Breast epithelium (tissue), 4 donors: Measurements from ENCODE around the gene TRPM2. TPM values are rescaled to one million over a fixed set of nuclear protein-coding genes. Genes with fewer than 3 reads are reported as not detected.

Source experiments
- DNase-seq, 2 donors: peaks; one replicate each; pipeline ENCODE4 v3.0.0-alpha.2; 2019; ENCODE audit warnings: low spot score in 2 of 2
- H3K27ac ChIP-seq, 2 donors: fragments of 200-600 bp; sonication (generic) in 1 of 2; one replicate each; pipeline ENCODE4 v1.5.1; 2016 to 2019; ENCODE audit warnings: mild to moderate bottlenecking in 1 of 2
- H3K27me3 ChIP-seq, 2 donors: fragments of 200-600 bp; sonication (generic) in 1 of 2; one replicate each; pipeline versions ENCODE4 v1.5.1 to v1.6.0; 2017 to 2019; ENCODE audit warnings: control low read depth in 1 of 2, mild to moderate bottlenecking in 1 of 2
- H3K36me3 ChIP-seq: fragments of 200-600 bp; one replicate; pipeline ENCODE4 v1.5.1; 2019
- H3K4me1 ChIP-seq, 2 donors: fragments of 200-600 bp; sonication (generic); one replicate each; pipeline ENCODE4 v1.5.1; 2016 to 2019; ENCODE audit warnings: control low read depth in 1 of 2
- H3K4me3 ChIP-seq, 3 donors: fragments of 200-600 bp; sonication (generic); 1 replicate in 2 of 3; 2 replicates in 1 of 3; pipeline ENCODE4 v1.5.1; 2016 to 2019; ENCODE audit warnings: mild to moderate bottlenecking in 3 of 3, moderate library complexity in 2 of 3
- H3K9me3 ChIP-seq, 2 donors: fragments of 200-600 bp; sonication (generic) in 1 of 2; one replicate each; pipeline ENCODE4 v1.5.1; 2016 to 2019; ENCODE audit warnings: control low read depth in 1 of 2
- CTCF ChIP-seq, 3 donors: fragments of 450-650 bp; IDR thresholded peaks; one replicate each; pipeline ENCODE4 v1.5.1; 2016 to 2017; ENCODE audit warnings: antibody characterized with exemption in 3 of 3, mild to moderate bottlenecking in 3 of 3, moderate library complexity in 3 of 3
- POLR2A ChIP-seq: fragments of 450-650 bp; IDR thresholded peaks from one replicate; pipeline ENCODE4 v1.6.1; 2016; ENCODE audit warnings: antibody characterized with exemption, mild to moderate bottlenecking, moderate library complexity
- POLR2AphosphoS5 ChIP-seq, 3 donors: sonication (generic); formaldehyde crosslinking; IDR thresholded peaks; one replicate each; pipeline ENCODE4 v1.6.1; 2017; ENCODE audit warnings: antibody characterized with exemption in 3 of 3
- intact Hi-C: fragments of 100-400 bp; cut with DNase I; formaldehyde crosslinking; loops from one replicate; pipeline ENCODE4 v1.15.1; 2023; ENCODE audit warnings: low total_unique reads
- total RNA-seq, 3 donors: library from RNA; depleted of rRNA; stranded (reverse); fragments of >200 nt; gene quantifications; one replicate each; pipeline ENCODE4 v1.1.0, GENCODE V29; 2016

Gene TRPM2
- total RNA-seq, 3 donors from 2014 or later: 4.3 to 7.9 (median 7.2) TPM

- H3K36me3 ChIP-seq: no peaks in the 10 kb centered on the region
- peaks cover 0 to 4% of the 10 kb centered on the region in 2 donors for H3K27me3 ChIP-seq
- no peak overlapping the region for H3K4me3 ChIP-seq
- intact Hi-C loops: no loop called here
- DNase-seq: no peak
- no peaks in the 10 kb centered on the region for H3K9me3 ChIP-seq
- no peak overlapping the region for H3K27ac ChIP-seq
- no peaks in the 10 kb centered on the region for H3K4me1 ChIP-seq
- TF ChIP-seq CTCF (IDR thresholded peaks at IDR 0.05) (no peak), POLR2AphosphoS5 (IDR thresholded peaks at IDR 0.05) (no peak), POLR2A (no peak)
These were observed 84.4 kb downstream of the TRPM2 start for GRCh38 chr21:44437696-44438431.

GRCh38 chr21:44438531-44439210 lies 85.2 kb downstream of the TRPM2 start:
- H3K27ac ChIP-seq: no peak overlapping the region
- H3K9me3 ChIP-seq: no peaks in the 10 kb centered on the region
- TF ChIP-seq CTCF (IDR thresholded peaks at IDR 0.05) (no peak), POLR2AphosphoS5 (IDR thresholded peaks at IDR 0.05) (no peak), POLR2A (no peak)
- H3K4me1 ChIP-seq: no peaks in the 10 kb centered on the region
- DNase-seq: no peak
- no peaks in the 10 kb centered on the region for H3K36me3 ChIP-seq
- peak overlapping the region in 2 of 3 donors; percentile 24 to 36 for H3K4me3 ChIP-seq
- intact Hi-C loops: no loop called here
- H3K27me3 ChIP-seq: peaks cover 0 to 4% of the 10 kb centered on the region in 2 donors

- H3K9me3 ChIP-seq: no peaks in the 10 kb centered on the region
- H3K4me1 ChIP-seq: no peaks in the 10 kb centered on the region
- peaks cover 0 to 4% of the 10 kb centered on the region in 2 donors for H3K27me3 ChIP-seq
- H3K36me3 ChIP-seq: no peaks in the 10 kb centered on the region
- TF ChIP-seq POLR2AphosphoS5 (IDR thresholded peaks at IDR 0.05) (no peak), CTCF (IDR thresholded peaks at IDR 0.05) (no peak), POLR2A (no peak)
- no peak overlapping the region for H3K4me3 ChIP-seq
- no peak overlapping the region for H3K27ac ChIP-seq
- intact Hi-C loops: no loop called here
- no peak for DNase-seq
These were observed 85.8 kb downstream of the TRPM2 start for GRCh38 chr21:44439211-44439600.

GRCh38 chr21:44440241-44441040 lies 87.0 kb downstream of the TRPM2 start:
- Histone ChIP-seq H3K36me3 (no peaks in the 10 kb centered on the region), H3K9me3 (no peaks in the 10 kb centered on the region), H3K4me1 (no peaks in the 10 kb centered on the region), H3K4me3 (no peak overlapping the region), H3K27ac (no peak overlapping the region), H3K27me3 (peaks cover 0 to 4% of the 10 kb centered on the region in 2 donors)
- TF ChIP-seq POLR2A: no peak
- TF ChIP-seq POLR2AphosphoS5 (IDR thresholded peaks at IDR 0.05): no peak
- no peak for TF ChIP-seq CTCF (IDR thresholded peaks at IDR 0.05)
- DNase-seq: no peak
- intact Hi-C loops: no loop called here
